Progenitor cell of endocrine pancreas (in vitro differentiated cells): ENCODE measurements around the gene MT1A. TPM values are rescaled to one million over a fixed set of nuclear protein-coding genes. Genes with fewer than 3 reads are reported as not detected.

Source experiments
- DNase-seq: peaks from one replicate; pipeline ENCODE4 v3.0.0; 2021; ENCODE audit warnings: low spot score; ENCODE audit not compliant: unreplicated experiment
- H3K27ac Mint-ChIP-seq: 2 replicates; pipeline ENCODE4 v1.8.0; 2021; ENCODE audit warnings: mild to moderate bottlenecking, moderate library complexity, mixed read lengths
- H3K27me3 Mint-ChIP-seq: 2 replicates; pipeline ENCODE4 v1.8.0; 2021; ENCODE audit warnings: mixed read lengths
- H3K36me3 Mint-ChIP-seq: 2 replicates; pipeline ENCODE4 v1.8.0; 2022; ENCODE audit warnings: mixed read lengths; ENCODE audit not compliant: insufficient read depth
- H3K4me1 Mint-ChIP-seq: 2 replicates; pipeline ENCODE4 v1.8.0; 2021; ENCODE audit warnings: low read depth, mixed read lengths
- H3K4me3 Mint-ChIP-seq: 2 replicates; pipeline ENCODE4 v1.8.0; 2021; ENCODE audit warnings: low read depth, mild to moderate bottlenecking, moderate library complexity, mixed read lengths
- H3K9me3 Mint-ChIP-seq: 2 replicates; pipeline ENCODE4 v1.8.0; 2021; ENCODE audit warnings: low read depth, mixed read lengths
- CTCF ChIP-seq: fragments of 200-600 bp; sonication (generic); IDR thresholded peaks from one replicate; pipeline ENCODE4 v1.5.0; 2021; ENCODE audit warnings: antibody characterized with exemption, mild to moderate bottlenecking; ENCODE audit not compliant: unreplicated experiment
- total RNA-seq: library from RNA; stranded (reverse); gene quantifications from 2 replicates; pipeline ENCODE4 v1.2.1, GENCODE V29; 2021

MT1A gene
- total RNA-seq, 1 donor from 2014 or later, result not detected

- Mint-ChIP-seq H3K36me3 (peaks cover 3% of the 10 kb centered on the region), H3K4me1 (no peaks in the 10 kb centered on the region), H3K27ac (no peak overlapping the region), H3K27me3 (peaks cover 78% of the 10 kb centered on the region), H3K4me3 (no peak overlapping the region), H3K9me3 (peaks cover 6% of the 10 kb centered on the region)
- no peak for DNase-seq
- TF ChIP-seq CTCF, result no peak
Measured at GRCh38 chr16:56684256-56684925, 45.9 kb downstream of the MT1A start.

GRCh38 chr16:56684926-56685590 is 46.6 kb downstream of the MT1A start:
- peaks cover 6% of the 10 kb centered on the region for H3K9me3 Mint-ChIP-seq
- TF ChIP-seq CTCF, result no peak
- no peak overlapping the region for H3K27ac Mint-ChIP-seq
- no peak for DNase-seq
- no peak overlapping the region for H3K4me3 Mint-ChIP-seq
- H3K27me3 Mint-ChIP-seq, result peaks cover 77% of the 10 kb centered on the region
- H3K4me1 Mint-ChIP-seq, result no peaks in the 10 kb centered on the region
- H3K36me3 Mint-ChIP-seq, result peaks cover 3% of the 10 kb centered on the region

- no peak for TF ChIP-seq CTCF
- Mint-ChIP-seq H3K27me3 (peaks cover 66% of the 10 kb centered on the region), H3K36me3 (peaks cover 3% of the 10 kb centered on the region), H3K9me3 (peaks cover 6% of the 10 kb centered on the region), H3K27ac (no peak overlapping the region), H3K4me1 (no peaks in the 10 kb centered on the region), H3K4me3 (no peak overlapping the region)
- DNase-seq, result no peak
Measured at GRCh38 chr16:56686758-56687157, 48.3 kb downstream of the MT1A start.

GRCh38 chr16:56688762-56689161 is 50.3 kb downstream of the MT1A start:
- no peak overlapping the region for H3K4me3 Mint-ChIP-seq
- no peak for DNase-seq
- no peaks in the 10 kb centered on the region for H3K4me1 Mint-ChIP-seq
- H3K9me3 Mint-ChIP-seq, result peaks cover 6% of the 10 kb centered on the region
- TF ChIP-seq CTCF, result no peak
- H3K36me3 Mint-ChIP-seq, result peaks cover 3% of the 10 kb centered on the region
- H3K27ac Mint-ChIP-seq, result no peak overlapping the region
- H3K27me3 Mint-ChIP-seq, result peaks cover 50% of the 10 kb centered on the region

GRCh38 chr16:56689171-56689570 is 50.7 kb downstream of the MT1A start:
- no peaks in the 10 kb centered on the region for H3K4me1 Mint-ChIP-seq
- no peak for TF ChIP-seq CTCF
- H3K4me3 Mint-ChIP-seq, result no peak overlapping the region
- no peak for DNase-seq
- peaks cover 46% of the 10 kb centered on the region for H3K27me3 Mint-ChIP-seq
- peaks cover 6% of the 10 kb centered on the region for H3K9me3 Mint-ChIP-seq
- peaks cover 3% of the 10 kb centered on the region for H3K36me3 Mint-ChIP-seq
- no peak overlapping the region for H3K27ac Mint-ChIP-seq

Other genes starting within 250 kb of the MT1A start
- gene AMFR, start 213.1 kb upstream of the MT1A start, total RNA-seq, result 55.8 and 66.3 TPM in 2 replicates
- 139 and 142 TPM in 2 replicates for gene NUDT21, start 187.3 kb upstream of the MT1A start, total RNA-seq
- 32.0 and 33.6 TPM in 2 replicates for gene OGFOD1, start 187.1 kb upstream of the MT1A start, total RNA-seq
- 52.3 and 56.0 TPM in 2 replicates for gene BBS2, start 118.6 kb upstream of the MT1A start, total RNA-seq
- not detected in 2 replicates for gene MT4, start 73.6 kb upstream of the MT1A start, total RNA-seq
- gene MT3, start 49.1 kb upstream of the MT1A start, total RNA-seq, result not detected in 2 replicates
- gene MT2A, start 30.1 kb upstream of the MT1A start, total RNA-seq, result 11.5 TPM in 2 replicates
- gene MT1E, start 12.9 kb upstream of the MT1A start, total RNA-seq, result 4.0 and 5.2 TPM in 2 replicates
- not detected in 2 replicates for gene MT1M, start 6.0 kb upstream of the MT1A start, total RNA-seq
- not detected in 2 replicates for gene MT1B, start 13.2 kb downstream of the MT1A start, total RNA-seq
- 6.3 and 7.2 TPM in 2 replicates for gene MT1F, start 19.3 kb downstream of the MT1A start, total RNA-seq
- gene MT1G, start 29.4 kb downstream of the MT1A start, total RNA-seq, result 1.8 and 2.9 TPM in 2 replicates
- gene MT1H, start 31.1 kb downstream of the MT1A start, total RNA-seq, result not detected in 2 replicates
- 6.8 and 6.9 TPM in 2 replicates for gene MT1X, start 43.8 kb downstream of the MT1A start, total RNA-seq
- gene NUP93, start 91.5 kb downstream of the MT1A start, total RNA-seq, result 74.4 and 76.9 TPM in 2 replicates
- not detected in 2 replicates for gene SLC12A3, start 226.5 kb downstream of the MT1A start, total RNA-seq